Trophoblast cell (in vitro differentiated cells and primary cell): Measurements from ENCODE around the gene NAPB.

Experiments
- DNase-seq, 2 donors: peaks; one replicate each; pipeline ENCODE4 v3.0.0-alpha.2; 2016
- H2AFZ ChIP-seq: 2 replicates; pipeline ENCODE4 v1.6.1; 2013; ENCODE audit warnings: low read length, moderate library complexity, mild to moderate bottlenecking; ENCODE audit not compliant: insufficient read depth, poor library complexity
- H2AK5ac ChIP-seq: 2 replicates; pipeline ENCODE4 v1.6.1; 2013; ENCODE audit warnings: mild to moderate bottlenecking, low read length
- H2BK120ac ChIP-seq: 2 replicates; pipeline ENCODE4 v1.6.1; 2013; ENCODE audit warnings: low read length, mild to moderate bottlenecking, moderate library complexity; ENCODE audit not compliant: insufficient read depth, poor library complexity
- H2BK12ac ChIP-seq: 2 replicates; pipeline ENCODE4 v1.6.1; 2013; ENCODE audit warnings: mild to moderate bottlenecking, low read length, moderate library complexity
- H2BK5ac ChIP-seq: 2 replicates; pipeline ENCODE4 v1.6.1; 2013; ENCODE audit warnings: low read length, low read depth, moderate library complexity, mild to moderate bottlenecking; ENCODE audit not compliant: poor library complexity
- H3K14ac ChIP-seq: 2 replicates; pipeline ENCODE4 v1.6.1; 2013; ENCODE audit warnings: mild to moderate bottlenecking, low read length
- H3K18ac ChIP-seq: 2 replicates; pipeline ENCODE4 v1.6.1; 2013; ENCODE audit warnings: mild to moderate bottlenecking, low read length
- H3K23ac ChIP-seq: 2 replicates; pipeline ENCODE4 v1.6.1; 2013; ENCODE audit warnings: low read length
- H3K27ac ChIP-seq: 2 replicates; pipeline ENCODE4 v1.5.1; 2013; ENCODE audit warnings: low read depth, mild to moderate bottlenecking, inconsistent platforms, low read length, moderate library complexity
- H3K27me3 ChIP-seq: 2 replicates; pipeline ENCODE4 v1.6.1; 2013; ENCODE audit warnings: inconsistent platforms, mild to moderate bottlenecking, low read length, moderate library complexity; ENCODE audit not compliant: insufficient read depth
- H3K36me3 ChIP-seq, 2 experiments: 1 replicate in 1 of 2; 2 replicates in 1 of 2; pipeline ENCODE4 v1.6.1; 2013; ENCODE audit warnings: low read length in 2 of 2, mild to moderate bottlenecking in 2 of 2, moderate library complexity in 1 of 2; ENCODE audit not compliant: insufficient read depth in 2 of 2, control insufficient read depth in 1 of 2
- H3K4ac ChIP-seq: 2 replicates; pipeline ENCODE4 v1.6.1; 2013; ENCODE audit warnings: low read depth, mild to moderate bottlenecking, low read length, moderate library complexity
- H3K4me1 ChIP-seq, 2 experiments: 1 replicate in 1 of 2; 2 replicates in 1 of 2; pipeline ENCODE4 v1.6.1; 2013; ENCODE audit warnings: low read length in 2 of 2, mild to moderate bottlenecking in 2 of 2, moderate library complexity in 1 of 2; ENCODE audit not compliant: insufficient read depth in 2 of 2, control insufficient read depth in 1 of 2
- H3K4me2 ChIP-seq: 2 replicates; pipeline ENCODE4 v1.6.1; 2013; ENCODE audit warnings: inconsistent platforms, mild to moderate bottlenecking, low read length, moderate library complexity
- H3K4me3 ChIP-seq: 2 replicates; pipeline ENCODE4 v1.5.1; 2013; ENCODE audit warnings: mild to moderate bottlenecking, low read depth, low read length, inconsistent platforms
- H3K79me1 ChIP-seq: one replicate; pipeline ENCODE4 v1.6.1; 2013; ENCODE audit warnings: low read length
- H3K79me2 ChIP-seq: 2 replicates; pipeline ENCODE4 v1.6.1; 2013; ENCODE audit warnings: low read length, mild to moderate bottlenecking; ENCODE audit not compliant: control insufficient read depth, insufficient read depth, poor library complexity
- H3K9ac ChIP-seq: 2 replicates; pipeline ENCODE4 v1.6.1; 2013; ENCODE audit warnings: mild to moderate bottlenecking, low read length
- H3K9me3 ChIP-seq: 2 replicates; pipeline ENCODE4 v1.6.1; 2013; ENCODE audit warnings: low read depth, mild to moderate bottlenecking, control low read depth, inconsistent platforms, low read length; ENCODE audit not compliant: insufficient read depth
- H4K12ac ChIP-seq: 2 replicates; pipeline ENCODE4 v1.6.1; 2013; ENCODE audit warnings: low read depth, mild to moderate bottlenecking, low read length, moderate library complexity
- H4K8ac ChIP-seq: 2 replicates; pipeline ENCODE4 v1.6.1; 2013; ENCODE audit warnings: low read depth, mild to moderate bottlenecking, low read length, moderate library complexity
- H4K91ac ChIP-seq: one replicate; pipeline ENCODE4 v1.6.1; 2013; ENCODE audit warnings: low read depth, mild to moderate bottlenecking, low read length, moderate library complexity
- WGBS: extraction: QIAGEN DNeasy Blood & Tissue Kit; methylation state at CpG from one replicate; pipeline ENCODE4 v1.1.7; 2013; ENCODE audit warnings: missing lambda C conversion rate; ENCODE audit not compliant: insufficient read length, insufficient coverage; ENCODE audit errors: extremely low coverage; 5-methylcytosine and 5-hydroxymethylcytosine counted together

NAPB gene

GRCh38 chr20:23404196-23404595 lies 17.1 kb downstream of the NAPB start:
- Histone ChIP-seq H3K18ac (no peak overlapping the region), H4K91ac (no peak overlapping the region), H4K8ac (no peak overlapping the region), H3K79me2 (no peaks in the 10 kb centered on the region), H3K23ac (no peak overlapping the region), H2AFZ (no peak overlapping the region), H3K4ac (peak overlapping the region; percentile 29), H3K4me3 (no peak overlapping the region), H3K79me1 (no peaks in the 10 kb centered on the region), H3K9me3 (no peaks in the 10 kb centered on the region), H3K14ac (no peak overlapping the region), H4K12ac (no peak overlapping the region), H2BK5ac (no peak overlapping the region), H3K4me1 (no peaks in the 10 kb centered on the region), H2AK5ac (no peak overlapping the region), H3K4me2 (no peak overlapping the region), H2BK120ac (no peak overlapping the region), H3K9ac (no peak overlapping the region), H3K27ac (no peak overlapping the region), H3K27me3 (no peaks in the 10 kb centered on the region), H2BK12ac (no peak overlapping the region), H3K36me3 (no peaks in the 10 kb centered on the region)
- DNase-seq = peak in 1 of 2 donors; percentile 48
- WGBS = no CpG with 5 or more reads among the region's 3 CpGs

GRCh38 chr20:23403751-23404150 lies 17.5 kb downstream of the NAPB start:
- H3K27ac ChIP-seq = no peak overlapping the region
- no peak overlapping the region for H3K18ac ChIP-seq
- H2BK5ac ChIP-seq = no peak overlapping the region
- H3K4me3 ChIP-seq = no peak overlapping the region
- no peak overlapping the region for H4K8ac ChIP-seq
- H3K14ac ChIP-seq = no peak overlapping the region
- no peak overlapping the region for H3K9ac ChIP-seq
- no peak for DNase-seq
- H2AK5ac ChIP-seq = no peak overlapping the region
- no peaks in the 10 kb centered on the region for H3K36me3 ChIP-seq
- H4K12ac ChIP-seq = no peak overlapping the region
- H3K4ac ChIP-seq = no peak overlapping the region
- no peak overlapping the region for H4K91ac ChIP-seq
- no peaks in the 10 kb centered on the region for H3K4me1 ChIP-seq
- no peaks in the 10 kb centered on the region for H3K27me3 ChIP-seq
- H2BK120ac ChIP-seq = no peak overlapping the region
- H3K23ac ChIP-seq = no peak overlapping the region
- H2BK12ac ChIP-seq = no peak overlapping the region
- H3K79me1 ChIP-seq = no peaks in the 10 kb centered on the region
- H3K79me2 ChIP-seq = no peaks in the 10 kb centered on the region
- H2AFZ ChIP-seq = no peak overlapping the region
- H3K9me3 ChIP-seq = no peaks in the 10 kb centered on the region
- no peak overlapping the region for H3K4me2 ChIP-seq
- WGBS = no CpG with 5 or more reads among the region's 5 CpGs

- Histone ChIP-seq H3K9me3 (no peaks in the 10 kb centered on the region), H2BK12ac (no peak overlapping the region), H2AK5ac (no peak overlapping the region), H2AFZ (no peak overlapping the region), H4K12ac (no peak overlapping the region), H3K4me3 (no peak overlapping the region), H3K79me2 (no peaks in the 10 kb centered on the region), H3K23ac (no peak overlapping the region), H2BK120ac (no peak overlapping the region), H3K79me1 (no peaks in the 10 kb centered on the region), H3K27me3 (no peaks in the 10 kb centered on the region), H4K8ac (no peak overlapping the region), H3K4me1 (no peaks in the 10 kb centered on the region), H3K4me2 (no peak overlapping the region), H3K36me3 (no peaks in the 10 kb centered on the region), H3K27ac (no peak overlapping the region), H3K18ac (no peak overlapping the region), H2BK5ac (no peak overlapping the region), H3K14ac (no peak overlapping the region), H3K9ac (no peak overlapping the region), H4K91ac (no peak overlapping the region), H3K4ac (no peak overlapping the region)
- no CpG with 5 or more reads among the region's 5 CpGs for WGBS
- DNase-seq = no peak
Observed at GRCh38 chr20:23401051-23401450, 20.2 kb downstream of the NAPB start.

DNA sequence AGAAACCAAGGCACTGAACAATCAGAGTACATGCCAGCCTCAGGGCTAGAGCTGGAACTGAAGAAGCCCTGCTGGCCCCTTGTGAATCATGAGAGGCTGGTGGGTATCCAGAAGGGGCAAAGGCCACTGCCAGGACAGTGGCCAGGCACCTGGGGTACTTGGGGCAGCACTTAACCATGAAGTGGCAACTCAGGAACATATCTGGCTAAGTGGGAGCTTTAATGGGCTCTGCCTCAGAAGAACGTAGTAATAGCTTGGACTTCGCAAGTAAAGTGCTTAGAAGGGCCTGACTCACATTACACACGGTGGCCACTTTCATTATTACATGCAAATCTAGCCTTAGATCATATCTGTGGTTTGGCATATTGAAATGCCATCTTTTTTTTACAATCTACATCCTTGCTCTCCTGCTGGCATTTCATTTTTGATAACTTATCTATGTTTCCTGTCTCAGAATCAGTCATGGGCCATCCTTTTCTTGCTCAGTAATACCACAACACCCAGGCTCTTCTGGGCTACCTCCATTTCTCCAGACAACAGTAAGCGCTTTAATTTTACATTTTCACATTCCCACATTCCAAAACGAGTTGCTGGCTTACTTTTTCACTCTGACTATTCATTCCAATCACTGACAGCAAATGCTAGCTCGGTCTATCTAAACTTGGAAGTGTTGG lies 21.6 kb downstream of the NAPB start:
- H3K79me2 ChIP-seq = no peaks in the 10 kb centered on the region
- no peak overlapping the region for H3K4me3 ChIP-seq
- H3K4me2 ChIP-seq = no peak overlapping the region
- no peak overlapping the region for H3K23ac ChIP-seq
- H3K9ac ChIP-seq = no peak overlapping the region
- H3K18ac ChIP-seq = no peak overlapping the region
- no peaks in the 10 kb centered on the region for H3K27me3 ChIP-seq
- no peak overlapping the region for H2BK120ac ChIP-seq
- H2BK5ac ChIP-seq = no peak overlapping the region
- no peak overlapping the region for H4K8ac ChIP-seq
- H3K79me1 ChIP-seq = no peaks in the 10 kb centered on the region
- DNase-seq = peak in 1 of 2 donors; percentile 20
- no peaks in the 10 kb centered on the region for H3K9me3 ChIP-seq
- H3K27ac ChIP-seq = no peak overlapping the region
- H3K4ac ChIP-seq = no peak overlapping the region
- H4K12ac ChIP-seq = no peak overlapping the region
- no CpG with 5 or more reads among the region's 6 CpGs for WGBS
- H2BK12ac ChIP-seq = no peak overlapping the region
- H3K36me3 ChIP-seq = peaks cover 0 to under 1% of the 10 kb centered on the region in 2 experiments
- H2AFZ ChIP-seq = no peak overlapping the region
- no peaks in the 10 kb centered on the region for H3K4me1 ChIP-seq
- H3K14ac ChIP-seq = no peak overlapping the region
- no peak overlapping the region for H4K91ac ChIP-seq
- no peak overlapping the region for H2AK5ac ChIP-seq
